GM23338 (cell line): ENCODE data around the gene RAB3B. TPM values are rescaled to one million over a fixed set of nuclear protein-coding genes. Genes with fewer than 3 reads are reported as not detected.

ENCODE experiments used
- ATAC-seq: fragments of 200-7000 bp; cut with Tn5 transposase; 3 replicates; pipeline ENCODE4 v1.9.1; 2020
- DNase-seq: peaks from one replicate; pipeline ENCODE4 v3.0.0-alpha.2; 2015; ENCODE audit warnings: low spot score
- H2AFZ ChIP-seq: fragments of 200-600 bp; sonication (generic); 2 replicates; pipeline ENCODE4 v1.8.0; 2016; ENCODE audit warnings: antibody characterized with exemption, mild to moderate bottlenecking, moderate library complexity
- H3F3A ChIP-seq: fragments of 200-600 bp; sonication (generic); replicated peaks from 2 replicates; pipeline ENCODE4 v1.8.0; 2017; ENCODE audit warnings: antibody characterized with exemption, mixed run types, low read depth
- H3K27ac ChIP-seq: fragments of 200-600 bp; sonication (generic); 2 replicates; pipeline ENCODE4 v1.6.1; 2016; ENCODE audit warnings: low read depth
- H3K27me3 ChIP-seq: fragments of 200-600 bp; sonication (generic); 2 replicates; pipeline ENCODE4 v1.8.0; 2016; ENCODE audit warnings: mild to moderate bottlenecking, mixed run types, moderate library complexity; ENCODE audit not compliant: insufficient read depth
- H3K36me3 ChIP-seq: fragments of 200-600 bp; sonication (generic); 2 replicates; pipeline ENCODE4 v1.8.0; 2016; ENCODE audit warnings: mild to moderate bottlenecking; ENCODE audit not compliant: insufficient read depth
- H3K4me1 ChIP-seq: fragments of 200-600 bp; sonication (generic); 2 replicates; pipeline ENCODE4 v1.8.0; 2016; ENCODE audit warnings: mild to moderate bottlenecking, moderate library complexity; ENCODE audit not compliant: insufficient read depth
- H3K4me2 ChIP-seq: fragments of 200-600 bp; sonication (generic); 2 replicates; pipeline ENCODE4 v1.7.1; 2017; ENCODE audit warnings: mixed run types
- H3K4me3 ChIP-seq: fragments of 200-600 bp; sonication (generic); 2 replicates; pipeline ENCODE4 v1.6.1; 2016; ENCODE audit warnings: mixed run types
- H3K79me2 ChIP-seq: fragments of 200-600 bp; sonication (generic); replicated peaks from 2 replicates; pipeline ENCODE4 v1.8.0; 2017; ENCODE audit warnings: mild to moderate bottlenecking; ENCODE audit not compliant: insufficient read depth
- H3K9me2 ChIP-seq: fragments of 200-600 bp; sonication (generic); 2 replicates; pipeline ENCODE4 v1.8.0; 2017; ENCODE audit not compliant: insufficient read depth
- H4K20me1 ChIP-seq: fragments of 200-600 bp; sonication (generic); replicated peaks from 2 replicates; pipeline ENCODE4 v1.8.0; 2017; ENCODE audit warnings: mild to moderate bottlenecking; ENCODE audit not compliant: insufficient read depth
- H3K27ac Mint-ChIP-seq: 2 replicates; pipeline ENCODE4 v1.8.0; 2020; ENCODE audit warnings: inconsistent platforms, mild to moderate bottlenecking, moderate library complexity, mixed read lengths
- H3K27me3 Mint-ChIP-seq: 3 replicates; pipeline ENCODE4 v1.8.0; 2022; ENCODE audit warnings: low read depth, mild to moderate bottlenecking, moderate library complexity, mixed read lengths, inconsistent platforms; ENCODE audit not compliant: insufficient read depth, poor library complexity
- H3K36me3 Mint-ChIP-seq: 3 replicates; pipeline ENCODE4 v1.8.0; 2021; ENCODE audit warnings: low read depth, mild to moderate bottlenecking, inconsistent platforms, moderate library complexity, mixed read lengths
- H3K4me1 Mint-ChIP-seq: 3 replicates; pipeline ENCODE4 v1.8.0; 2020; ENCODE audit warnings: mild to moderate bottlenecking, inconsistent platforms, mixed read lengths
- H3K4me3 Mint-ChIP-seq: 3 replicates; pipeline ENCODE4 v1.8.0; 2021; ENCODE audit warnings: moderate library complexity, mild to moderate bottlenecking, inconsistent platforms, mixed read lengths
- H3K9me3 Mint-ChIP-seq: 3 replicates; pipeline ENCODE4 v1.8.0; 2020; ENCODE audit warnings: moderate library complexity, mild to moderate bottlenecking, inconsistent platforms, mixed read lengths
- CREB1 ChIP-seq: fragments of 250-450 bp; sonication (Bioruptor Pico); IDR thresholded peaks from 2 replicates; pipeline ENCODE4 v1.5.0; 2020; ENCODE audit warnings: low read depth, mild to moderate bottlenecking, moderate library complexity
- EZH2 ChIP-seq: fragments of 200-600 bp; sonication (generic); IDR thresholded peaks from one replicate; pipeline ENCODE4 v1.8.0; 2017; ENCODE audit warnings: antibody characterized with exemption, mild to moderate bottlenecking, low read depth; ENCODE audit not compliant: unreplicated experiment
- EZH2phosphoT487 ChIP-seq: fragments of 200-600 bp; sonication (generic); IDR thresholded peaks from one replicate; pipeline ENCODE4 v1.8.1; 2018; ENCODE audit warnings: antibody characterized with exemption; ENCODE audit not compliant: unreplicated experiment
- JUNB ChIP-seq: IDR thresholded peaks from one replicate; pipeline ENCODE4 v1.6.1; 2016; ENCODE audit warnings: antibody characterized with exemption; ENCODE audit not compliant: unreplicated experiment
- NANOG ChIP-seq: IDR thresholded peaks from 2 replicates; pipeline ENCODE4 v1.6.1; 2016; ENCODE audit warnings: antibody characterized with exemption, borderline replicate concordance
- POLR2AphosphoS5 ChIP-seq: IDR thresholded peaks from 2 replicates; pipeline ENCODE4 v1.6.1; 2016; ENCODE audit warnings: antibody characterized with exemption, low read depth
- STAT1 ChIP-seq: IDR thresholded peaks from one replicate; pipeline ENCODE4 v1.6.1; 2016; ENCODE audit warnings: antibody characterized with exemption; ENCODE audit not compliant: unreplicated experiment
- ZNF114 ChIP-seq: fragments of 250-450 bp; sonication (Bioruptor Pico); IDR thresholded peaks from 2 replicates; pipeline ENCODE4 v1.5.0; 2020; ENCODE audit warnings: mild to moderate bottlenecking, moderate library complexity
- ZNF331 ChIP-seq: fragments of 250-450 bp; sonication (Bioruptor Pico); IDR thresholded peaks from 2 replicates; pipeline ENCODE4 v1.5.0; 2020; ENCODE audit warnings: low read depth, mild to moderate bottlenecking, moderate library complexity
- polyA plus RNA-seq: library from polyadenylated mRNA; unstranded; fragments of >200 nt; fragmentation: Nextera tagmentation; extraction: Ambion mirVana; gene quantifications from 2 replicates; pipeline ENCODE4 v1.2.1, GENCODE V29; 2016
- total RNA-seq: library from RNA; depleted of rRNA; stranded (reverse); fragments of >200 nt; shearing (Covaris generic); gene quantifications from 2 replicates; pipeline ENCODE4 v1.2.3, GENCODE V29; 2014
- TF ChIP-seq, protein P1 (sequence below): IDR thresholded peaks from 2 replicates; pipeline ENCODE4 v1.6.1; 2016; ENCODE audit warnings: antibody characterized with exemption
- TF ChIP-seq, protein P2 (sequence below): IDR thresholded peaks from one replicate; pipeline ENCODE4 v1.6.1; 2018; ENCODE audit warnings: antibody characterized with exemption; ENCODE audit not compliant: unreplicated experiment
- TF ChIP-seq, protein P3 (sequence below), 2 experiments: fragments of 200-600 bp in 1 of 2; sonication (generic) in 1 of 2; conservative IDR thresholded peaks; 2 replicates each; pipeline versions ENCODE4 v1.5.1 to v1.6.1; 2016 to 2017; ENCODE audit warnings: antibody characterized with exemption in 2 of 2, low read depth in 2 of 2, mild to moderate bottlenecking in 2 of 2, moderate library complexity in 1 of 2

RAB3B gene
- total and polyA plus RNA-seq, 2 experiments from 2014 or later = 18.3 to 37.9 TPM

DNA sequence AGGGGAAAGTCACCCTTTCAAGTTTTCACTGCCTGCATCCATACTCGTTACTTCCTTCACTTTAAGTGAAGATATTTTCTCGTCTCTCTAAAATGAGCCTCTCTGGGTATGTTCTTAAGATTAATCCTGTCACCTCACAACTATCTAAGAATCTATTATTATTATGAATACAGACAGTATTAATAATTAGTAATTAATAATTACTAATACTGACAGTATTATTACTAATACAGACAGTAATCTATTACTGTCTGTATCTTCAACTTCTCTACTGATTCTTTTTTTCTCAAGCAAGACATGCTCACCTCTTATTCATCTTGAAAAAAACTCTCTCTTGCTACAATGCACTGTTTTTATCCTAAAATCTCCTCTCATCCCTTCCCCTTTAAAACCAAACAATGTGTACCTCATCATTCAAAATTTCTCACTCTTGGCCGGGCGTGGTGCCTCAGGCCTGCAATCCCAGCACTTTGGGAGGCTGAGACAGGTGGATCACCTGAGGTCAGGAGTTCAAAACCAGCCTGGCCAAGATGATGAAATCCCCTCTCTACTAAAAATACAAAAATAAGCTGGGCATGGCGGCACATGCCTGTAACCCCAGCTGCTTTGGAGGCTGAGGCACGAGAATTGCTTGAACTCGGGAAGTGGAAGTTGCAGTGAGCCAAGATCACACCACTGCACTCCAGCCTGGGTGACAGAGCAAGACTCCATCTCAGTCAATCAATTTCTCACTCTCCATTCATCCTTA lies 119.7 kb downstream of the RAB3B start:
- peaks cover 3% of the 10 kb centered on the region; the same call in 2 of the 3 replicates for H3K36me3 Mint-ChIP-seq
- H3K27ac Mint-ChIP-seq = peak overlapping the region; percentile 73
- peaks cover 22% of the 10 kb centered on the region for H3K4me1 Mint-ChIP-seq
- Histone ChIP-seq H3F3A (no peaks in the 10 kb centered on the region), H3K79me2 (peaks cover 100% of the 10 kb centered on the region), H3K27me3 (no peaks in the 10 kb centered on the region), H4K20me1 (peaks cover 36% of the 10 kb centered on the region), H3K4me3 (no peak overlapping the region), H3K4me1 (peaks cover 16% of the 10 kb centered on the region), H2AFZ (no peak overlapping the region), H3K9me2 (no peaks in the 10 kb centered on the region), H3K36me3 (no peaks in the 10 kb centered on the region), H3K4me2 (no peak overlapping the region), H3K27ac (no peak overlapping the region; the same call in 1 of the 2 replicates)
- DNase-seq (no peak), ATAC-seq (no peak)
- H3K9me3 Mint-ChIP-seq = no peaks in the 10 kb centered on the region
- no peak overlapping the region for H3K4me3 Mint-ChIP-seq
- no peaks in the 10 kb centered on the region for H3K27me3 Mint-ChIP-seq
- TF ChIP-seq, protein P1, sequence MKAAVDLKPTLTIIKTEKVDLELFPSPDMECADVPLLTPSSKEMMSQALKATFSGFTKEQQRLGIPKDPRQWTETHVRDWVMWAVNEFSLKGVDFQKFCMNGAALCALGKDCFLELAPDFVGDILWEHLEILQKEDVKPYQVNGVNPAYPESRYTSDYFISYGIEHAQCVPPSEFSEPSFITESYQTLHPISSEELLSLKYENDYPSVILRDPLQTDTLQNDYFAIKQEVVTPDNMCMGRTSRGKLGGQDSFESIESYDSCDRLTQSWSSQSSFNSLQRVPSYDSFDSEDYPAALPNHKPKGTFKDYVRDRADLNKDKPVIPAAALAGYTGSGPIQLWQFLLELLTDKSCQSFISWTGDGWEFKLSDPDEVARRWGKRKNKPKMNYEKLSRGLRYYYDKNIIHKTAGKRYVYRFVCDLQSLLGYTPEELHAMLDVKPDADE = no peak
- no peak for TF ChIP-seq POLR2AphosphoS5
- TF ChIP-seq NANOG = no peak
- TF ChIP-seq EZH2 = no peak
- TF ChIP-seq EZH2phosphoT487 = no peak
- TF ChIP-seq ZNF331 (CRISPR knock-in tag) = no peak
- no peak for TF ChIP-seq ZNF114 (CRISPR knock-in tag)
- TF ChIP-seq, protein P2, sequence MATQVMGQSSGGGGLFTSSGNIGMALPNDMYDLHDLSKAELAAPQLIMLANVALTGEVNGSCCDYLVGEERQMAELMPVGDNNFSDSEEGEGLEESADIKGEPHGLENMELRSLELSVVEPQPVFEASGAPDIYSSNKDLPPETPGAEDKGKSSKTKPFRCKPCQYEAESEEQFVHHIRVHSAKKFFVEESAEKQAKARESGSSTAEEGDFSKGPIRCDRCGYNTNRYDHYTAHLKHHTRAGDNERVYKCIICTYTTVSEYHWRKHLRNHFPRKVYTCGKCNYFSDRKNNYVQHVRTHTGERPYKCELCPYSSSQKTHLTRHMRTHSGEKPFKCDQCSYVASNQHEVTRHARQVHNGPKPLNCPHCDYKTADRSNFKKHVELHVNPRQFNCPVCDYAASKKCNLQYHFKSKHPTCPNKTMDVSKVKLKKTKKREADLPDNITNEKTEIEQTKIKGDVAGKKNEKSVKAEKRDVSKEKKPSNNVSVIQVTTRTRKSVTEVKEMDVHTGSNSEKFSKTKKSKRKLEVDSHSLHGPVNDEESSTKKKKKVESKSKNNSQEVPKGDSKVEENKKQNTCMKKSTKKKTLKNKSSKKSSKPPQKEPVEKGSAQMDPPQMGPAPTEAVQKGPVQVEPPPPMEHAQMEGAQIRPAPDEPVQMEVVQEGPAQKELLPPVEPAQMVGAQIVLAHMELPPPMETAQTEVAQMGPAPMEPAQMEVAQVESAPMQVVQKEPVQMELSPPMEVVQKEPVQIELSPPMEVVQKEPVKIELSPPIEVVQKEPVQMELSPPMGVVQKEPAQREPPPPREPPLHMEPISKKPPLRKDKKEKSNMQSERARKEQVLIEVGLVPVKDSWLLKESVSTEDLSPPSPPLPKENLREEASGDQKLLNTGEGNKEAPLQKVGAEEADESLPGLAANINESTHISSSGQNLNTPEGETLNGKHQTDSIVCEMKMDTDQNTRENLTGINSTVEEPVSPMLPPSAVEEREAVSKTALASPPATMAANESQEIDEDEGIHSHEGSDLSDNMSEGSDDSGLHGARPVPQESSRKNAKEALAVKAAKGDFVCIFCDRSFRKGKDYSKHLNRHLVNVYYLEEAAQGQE = no peak
- TF ChIP-seq CREB1 (CRISPR knock-in tag) = no peak
- TF ChIP-seq JUNB = no peak
- TF ChIP-seq, protein P3, sequence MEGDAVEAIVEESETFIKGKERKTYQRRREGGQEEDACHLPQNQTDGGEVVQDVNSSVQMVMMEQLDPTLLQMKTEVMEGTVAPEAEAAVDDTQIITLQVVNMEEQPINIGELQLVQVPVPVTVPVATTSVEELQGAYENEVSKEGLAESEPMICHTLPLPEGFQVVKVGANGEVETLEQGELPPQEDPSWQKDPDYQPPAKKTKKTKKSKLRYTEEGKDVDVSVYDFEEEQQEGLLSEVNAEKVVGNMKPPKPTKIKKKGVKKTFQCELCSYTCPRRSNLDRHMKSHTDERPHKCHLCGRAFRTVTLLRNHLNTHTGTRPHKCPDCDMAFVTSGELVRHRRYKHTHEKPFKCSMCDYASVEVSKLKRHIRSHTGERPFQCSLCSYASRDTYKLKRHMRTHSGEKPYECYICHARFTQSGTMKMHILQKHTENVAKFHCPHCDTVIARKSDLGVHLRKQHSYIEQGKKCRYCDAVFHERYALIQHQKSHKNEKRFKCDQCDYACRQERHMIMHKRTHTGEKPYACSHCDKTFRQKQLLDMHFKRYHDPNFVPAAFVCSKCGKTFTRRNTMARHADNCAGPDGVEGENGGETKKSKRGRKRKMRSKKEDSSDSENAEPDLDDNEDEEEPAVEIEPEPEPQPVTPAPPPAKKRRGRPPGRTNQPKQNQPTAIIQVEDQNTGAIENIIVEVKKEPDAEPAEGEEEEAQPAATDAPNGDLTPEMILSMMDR (conservative IDR thresholded peaks at IDR 0.05; ENCODE audit: low read depth in 2 of 2) = no peak
- no peak for TF ChIP-seq STAT1
